ENCODE measurements around the gene CDH4.

GRCh38 chr20:61982191-61982950 is 730.3 kb downstream of the CDH4 start:
- no peak for TF ChIP-seq CTCF (IDR thresholded peaks at IDR 0.05)
- no peak for TF ChIP-seq POLR2A (IDR thresholded peaks at IDR 0.05)

Measured in ovary (tissue), 3 donors.